Ascending aorta (tissue), 2 donors: Measurements from ENCODE around the gene CCT6A. TPM values are rescaled to one million over a fixed set of nuclear protein-coding genes. Genes with fewer than 3 reads are reported as not detected.
"Not testable (repeated sequence)": the region's sequence is repeated elsewhere in the genome, so short reads cannot be mapped to it uniquely, and the experiment has no call there.

Experiments used
- DNase-seq, 2 donors: peaks; one replicate each; pipeline ENCODE4 v3.0.0-alpha.2; 2019; ENCODE audit warnings: low spot score in 2 of 2
- H3K27ac ChIP-seq, 2 donors: fragments of 200-600 bp; sonication (generic); one replicate each; pipeline ENCODE4 v1.5.1; 2016 to 2017; ENCODE audit warnings: mild to moderate bottlenecking in 1 of 2
- H3K27me3 ChIP-seq: fragments of 200-600 bp; sonication (generic); one replicate; pipeline ENCODE4 v1.5.1; 2017
- H3K36me3 ChIP-seq, 2 donors: fragments of 200-600 bp; sonication (generic); one replicate each; pipeline ENCODE4 v1.5.1; 2016
- H3K4me1 ChIP-seq, 2 donors: fragments of 200-600 bp; sonication (generic); one replicate each; pipeline ENCODE4 v1.5.1; 2016 to 2017; ENCODE audit warnings: mild to moderate bottlenecking in 1 of 2
- H3K4me3 ChIP-seq, 2 donors: fragments of 200-600 bp; sonication (generic); one replicate each; pipeline ENCODE4 v1.5.1; 2016 to 2017; ENCODE audit warnings: mild to moderate bottlenecking in 1 of 2
- H3K9me3 ChIP-seq, 2 donors: fragments of 200-600 bp; sonication (generic); one replicate each; pipeline ENCODE4 v1.5.1; 2016
- intact Hi-C: fragments of 100-400 bp; cut with DNase I; formaldehyde crosslinking; loops from one replicate; pipeline ENCODE4 v1.15.1; 2023
- total RNA-seq: library from RNA; depleted of rRNA; stranded (reverse); fragments of >200 nt; gene quantifications from one replicate; pipeline ENCODE4 v1.1.0, GENCODE V29; 2016
- TF ChIP-seq, protein P1 (sequence below), 3 experiments: fragments of 200-600 bp in 2 of 3; fragments of 450-650 bp in 1 of 3; sonication (generic) in 2 of 3; IDR thresholded peaks; one replicate each; pipeline ENCODE4 v1.5.1; 2016 to 2019; ENCODE audit warnings: antibody characterized with exemption in 3 of 3, mild to moderate bottlenecking in 1 of 3, moderate library complexity in 1 of 3

Gene CCT6A
- total RNA-seq, 1 donor from 2014 or later: 86.2 TPM

DNA sequence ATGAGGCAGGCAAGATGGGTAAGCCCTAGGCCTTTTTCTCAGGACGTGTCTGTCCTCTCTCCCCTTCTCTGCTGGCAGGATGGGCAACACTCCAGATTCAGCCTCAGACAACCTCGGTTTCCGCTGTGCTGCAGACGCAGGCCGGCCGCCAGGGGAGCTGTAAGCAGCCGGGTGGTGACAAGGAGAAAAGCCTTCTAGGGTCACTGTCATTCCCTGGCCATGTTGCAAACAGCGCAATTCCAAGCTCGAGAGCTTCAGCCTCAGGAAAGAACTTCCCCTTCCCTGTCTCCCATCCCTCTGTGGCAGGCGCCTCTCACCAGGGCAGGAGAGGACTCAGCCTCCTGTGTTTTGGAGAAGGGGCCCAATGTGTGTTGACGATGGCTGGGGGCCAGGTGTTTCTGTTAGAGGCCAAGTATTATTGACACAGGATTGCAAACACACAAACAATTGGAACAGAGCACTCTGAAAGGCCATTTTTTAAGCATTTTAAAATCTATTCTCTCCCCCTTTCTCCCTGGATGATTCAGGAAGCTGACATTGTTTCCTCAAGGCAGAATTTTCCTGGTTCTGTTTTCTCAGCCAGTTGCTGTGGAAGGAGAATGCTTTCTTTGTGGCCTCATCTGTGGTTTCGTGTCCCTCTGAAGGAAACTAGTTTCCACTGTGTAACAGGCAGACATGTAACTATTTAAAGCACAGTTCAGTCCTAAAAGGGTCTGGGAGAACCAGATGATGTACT, 28.1 kb downstream of the CCT6A start:
- Histone ChIP-seq H3K4me3 (no peak overlapping the region), H3K27me3 (no peaks in the 10 kb centered on the region), H3K27ac (peak overlapping the region; percentile 77 to 78), H3K4me1 (peaks cover 3 to 23% of the 10 kb centered on the region in 2 donors), H3K36me3 (peaks cover 4 to 5% of the 10 kb centered on the region in 2 donors), H3K9me3 (no peaks in the 10 kb centered on the region)
- DNase-seq: peak in 1 of 2 donors; percentile 89
- intact Hi-C loops: no loop called here
- TF ChIP-seq, protein P1, sequence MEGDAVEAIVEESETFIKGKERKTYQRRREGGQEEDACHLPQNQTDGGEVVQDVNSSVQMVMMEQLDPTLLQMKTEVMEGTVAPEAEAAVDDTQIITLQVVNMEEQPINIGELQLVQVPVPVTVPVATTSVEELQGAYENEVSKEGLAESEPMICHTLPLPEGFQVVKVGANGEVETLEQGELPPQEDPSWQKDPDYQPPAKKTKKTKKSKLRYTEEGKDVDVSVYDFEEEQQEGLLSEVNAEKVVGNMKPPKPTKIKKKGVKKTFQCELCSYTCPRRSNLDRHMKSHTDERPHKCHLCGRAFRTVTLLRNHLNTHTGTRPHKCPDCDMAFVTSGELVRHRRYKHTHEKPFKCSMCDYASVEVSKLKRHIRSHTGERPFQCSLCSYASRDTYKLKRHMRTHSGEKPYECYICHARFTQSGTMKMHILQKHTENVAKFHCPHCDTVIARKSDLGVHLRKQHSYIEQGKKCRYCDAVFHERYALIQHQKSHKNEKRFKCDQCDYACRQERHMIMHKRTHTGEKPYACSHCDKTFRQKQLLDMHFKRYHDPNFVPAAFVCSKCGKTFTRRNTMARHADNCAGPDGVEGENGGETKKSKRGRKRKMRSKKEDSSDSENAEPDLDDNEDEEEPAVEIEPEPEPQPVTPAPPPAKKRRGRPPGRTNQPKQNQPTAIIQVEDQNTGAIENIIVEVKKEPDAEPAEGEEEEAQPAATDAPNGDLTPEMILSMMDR (IDR thresholded peaks at IDR 0.05): peak; percentile 70 to 85 (median 72)

DNA sequence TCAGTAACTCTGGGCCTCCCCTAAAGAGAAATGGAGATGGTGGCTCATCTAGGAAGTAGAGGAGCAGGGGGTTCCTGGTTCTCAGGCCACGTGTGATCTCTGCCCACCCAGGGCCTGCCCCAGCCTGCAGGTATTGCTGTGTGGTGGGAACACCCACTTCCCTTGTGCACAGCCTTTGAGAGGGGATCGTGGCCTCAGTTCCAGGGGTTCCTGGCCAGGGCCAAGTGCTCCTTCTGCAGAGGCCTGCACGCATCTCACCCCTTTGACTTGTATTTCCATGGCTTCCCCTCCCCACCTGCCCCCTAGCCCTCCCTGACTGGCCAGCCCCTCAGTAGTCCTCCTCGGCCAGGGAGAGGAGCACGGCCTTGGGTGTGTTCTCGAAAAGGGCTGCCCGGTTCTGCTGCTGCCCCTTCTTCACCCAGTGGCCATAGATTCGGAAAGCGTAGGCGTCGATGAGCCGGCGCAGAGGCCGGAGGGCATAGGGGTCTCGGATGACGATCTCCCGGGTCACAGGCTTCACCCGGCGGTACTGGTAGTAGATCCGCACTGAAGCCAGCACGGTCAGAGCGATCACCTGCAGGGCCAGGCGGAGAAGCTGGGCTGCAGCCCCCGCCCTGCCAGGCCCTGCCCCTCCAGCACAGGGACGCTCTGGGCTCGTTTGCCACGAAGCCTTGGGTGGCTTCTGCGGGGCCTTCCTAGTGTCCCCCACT, 29.3 kb downstream of the CCT6A start:
- DNase-seq, H3K4me3 ChIP-seq, H3K27me3 ChIP-seq, H3K9me3 ChIP-seq, intact Hi-C loops: not testable (repeated sequence)
- Histone ChIP-seq H3K4me1 (peaks cover 3 to 23% of the 10 kb centered on the region in 2 donors), H3K27ac (peak overlapping the region; percentile 77 to 78), H3K36me3 (peaks cover 5 to 12% of the 10 kb centered on the region in 2 donors)

DNA sequence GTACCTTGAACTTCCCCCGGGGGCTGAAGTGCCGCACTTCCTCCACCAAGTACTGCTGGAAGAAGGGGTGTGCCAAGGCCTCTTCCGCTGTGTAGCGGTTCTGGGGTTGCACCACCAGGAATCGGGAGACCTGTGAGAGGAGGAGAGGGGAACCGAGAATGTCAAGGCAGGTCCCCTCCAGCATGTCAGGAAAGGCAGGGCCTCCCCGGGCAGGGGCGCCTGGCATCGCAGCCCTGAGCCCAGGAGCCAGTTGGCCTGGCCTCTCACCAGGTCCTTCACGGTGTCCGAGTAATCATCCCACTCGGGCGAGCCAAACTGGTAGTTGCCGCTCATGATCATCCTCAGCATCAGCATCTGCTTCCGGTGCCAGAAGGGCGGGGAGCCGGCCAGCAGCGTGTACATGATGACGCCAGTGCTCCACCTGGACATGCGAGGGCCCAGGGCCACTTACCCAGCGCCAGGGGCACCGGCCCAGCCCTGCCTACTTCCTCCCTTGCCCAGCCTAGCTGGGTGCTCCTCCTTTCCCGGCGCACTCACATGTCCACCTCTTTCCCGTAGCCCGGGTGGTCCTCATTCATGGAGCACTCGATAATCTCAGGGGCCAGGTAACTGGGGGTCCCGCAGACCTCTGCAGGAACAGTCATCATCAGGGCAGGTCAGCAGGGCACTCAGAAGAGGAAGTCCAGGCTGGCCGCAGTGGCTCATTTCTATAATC, 30.2 kb downstream of the CCT6A start:
- TF ChIP-seq, protein P1 (IDR thresholded peaks at IDR 0.05): no peak
- Histone ChIP-seq H3K27ac (peak overlapping the region; percentile 77 to 78), H3K4me3 (no peak overlapping the region), H3K4me1 (peaks cover 3 to 23% of the 10 kb centered on the region in 2 donors), H3K27me3 (no peaks in the 10 kb centered on the region), H3K9me3 (no peaks in the 10 kb centered on the region), H3K36me3 (peaks cover 12 to 16% of the 10 kb centered on the region in 2 donors)
- DNase-seq: no peak
- intact Hi-C loops: no loop called here

DNA sequence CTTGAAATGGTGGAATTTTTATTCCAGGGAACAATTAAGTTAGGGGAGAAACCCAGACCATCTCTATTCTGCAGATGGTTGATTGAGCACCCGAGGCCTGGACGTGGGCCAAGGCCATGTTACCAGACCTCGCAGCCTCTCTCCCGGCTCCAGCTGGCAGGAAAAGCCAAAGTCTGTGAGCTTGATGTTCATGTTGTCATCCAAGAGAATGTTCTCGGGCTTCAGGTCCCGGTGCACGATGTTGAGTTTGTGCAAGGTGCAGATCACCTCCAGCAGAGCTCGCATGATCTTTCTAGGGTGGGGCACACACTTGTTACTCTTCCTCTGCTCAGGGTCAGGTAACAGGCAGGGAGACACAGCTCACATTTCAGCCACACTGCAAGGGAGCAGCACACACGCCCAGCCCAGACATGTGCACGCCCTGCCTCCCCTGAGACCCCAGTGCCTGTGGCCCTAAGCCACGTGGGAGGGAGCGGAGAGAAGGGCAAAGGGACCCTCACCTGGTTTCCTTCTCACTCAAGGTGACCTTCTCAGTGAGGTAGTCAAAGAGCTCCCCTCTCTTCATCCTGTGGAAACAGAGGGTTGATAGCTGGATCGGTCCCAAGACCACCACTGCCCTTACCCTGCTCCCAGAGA, 31.7 kb downstream of the CCT6A start:
- DNase-seq: no peak
- H3K9me3 ChIP-seq: no peaks in the 10 kb centered on the region
- intact Hi-C loops: no loop called here
- H3K4me3 ChIP-seq: no peak overlapping the region
- TF ChIP-seq, protein P1 (IDR thresholded peaks at IDR 0.05): no peak
- peak overlapping the region; percentile 3 to 51 for H3K27ac ChIP-seq
- H3K4me1 ChIP-seq: peaks cover 3 to 23% of the 10 kb centered on the region in 2 donors
- peaks cover 19 to 22% of the 10 kb centered on the region in 2 donors for H3K36me3 ChIP-seq
- no peaks in the 10 kb centered on the region for H3K27me3 ChIP-seq

DNA sequence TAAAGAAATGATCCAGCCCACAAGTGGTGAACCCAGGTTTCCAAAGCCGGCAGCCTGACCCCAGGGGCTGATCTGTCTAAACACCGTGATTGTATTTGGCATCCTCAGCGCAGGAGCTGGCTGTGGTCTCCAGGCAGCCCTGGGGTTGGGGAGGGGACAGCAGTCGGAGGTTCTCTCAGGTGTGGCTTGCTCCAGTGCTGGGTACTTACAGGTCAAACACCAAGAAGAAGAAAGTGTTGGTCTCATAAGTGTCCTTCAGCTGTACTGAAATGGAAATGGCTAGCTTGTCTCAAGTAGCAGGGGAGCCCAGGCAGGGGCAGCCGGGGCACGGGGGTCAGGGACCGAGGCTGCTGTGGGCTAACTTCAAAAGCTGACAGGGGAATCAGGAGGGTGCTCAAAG, 35.2 kb downstream of the CCT6A start:
- Histone ChIP-seq H3K4me1 (peaks cover 0 to 1% of the 10 kb centered on the region in 2 donors), H3K27me3 (no peaks in the 10 kb centered on the region), H3K27ac (no peak overlapping the region), H3K9me3 (no peaks in the 10 kb centered on the region), H3K36me3 (peaks cover 22 to 25% of the 10 kb centered on the region in 2 donors), H3K4me3 (no peak overlapping the region)
- intact Hi-C loops: no loop called here
- TF ChIP-seq, protein P1 (IDR thresholded peaks at IDR 0.05): no peak
- DNase-seq: no peak
